Activated CD4-positive, alpha-beta T cell treated with anti-CD3 and anti-CD28 coated beads, Interleukin-2, amount 50 U/mL, for 1 hour (primary cell): ENCODE data around the gene LTBP2.
"Not testable (repeated sequence)": the region's sequence is repeated elsewhere in the genome, so short reads cannot be mapped to it uniquely, and the experiment has no call there.

Source experiments
- DNase-seq: peaks from one replicate; pipeline ENCODE4 v3.0.0-alpha.2; 2020

The LTBP2 gene

DNA sequence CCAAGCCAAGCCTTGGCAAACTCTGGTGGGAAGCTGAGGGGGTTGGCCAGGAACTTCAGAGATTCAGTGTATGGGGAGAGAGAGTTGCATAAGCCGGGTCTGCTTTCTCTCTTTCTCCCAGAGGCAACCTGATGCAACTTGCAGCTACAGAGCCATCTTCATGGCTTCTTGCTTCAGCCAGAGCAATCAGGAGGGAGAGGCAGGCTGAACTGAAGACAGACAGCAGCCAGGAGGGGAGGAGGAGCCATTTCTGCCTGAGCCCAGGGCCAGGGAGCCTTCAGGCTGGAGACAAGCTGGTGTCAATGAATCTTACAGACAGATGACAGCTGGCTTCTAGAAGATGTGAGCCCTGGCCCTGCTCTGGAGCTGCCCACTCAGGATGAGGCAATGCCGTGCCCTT, 137.7 kb downstream of the LTBP2 start:
- DNase-seq = no peak

DNA sequence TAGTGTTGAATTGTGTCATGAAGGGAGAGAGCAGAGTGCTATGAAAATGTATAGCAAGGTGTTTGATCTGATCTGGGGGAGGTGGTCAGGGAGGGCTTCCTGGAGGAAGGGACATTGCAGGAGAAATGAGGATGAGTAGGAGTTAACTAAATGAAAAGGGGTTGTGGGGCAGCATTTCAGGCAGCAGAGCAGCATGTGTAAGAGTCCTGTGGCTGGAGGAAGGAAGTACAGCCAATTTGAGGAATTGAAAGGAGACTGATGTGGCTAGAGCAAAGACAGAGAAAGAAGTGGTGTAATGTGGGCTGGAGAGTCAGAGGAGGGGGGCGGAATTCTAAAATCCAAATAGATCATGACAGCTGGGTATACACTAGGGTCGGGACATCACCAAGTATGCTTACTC, 139.4 kb downstream of the LTBP2 start:
- DNase-seq = no peak

DNA sequence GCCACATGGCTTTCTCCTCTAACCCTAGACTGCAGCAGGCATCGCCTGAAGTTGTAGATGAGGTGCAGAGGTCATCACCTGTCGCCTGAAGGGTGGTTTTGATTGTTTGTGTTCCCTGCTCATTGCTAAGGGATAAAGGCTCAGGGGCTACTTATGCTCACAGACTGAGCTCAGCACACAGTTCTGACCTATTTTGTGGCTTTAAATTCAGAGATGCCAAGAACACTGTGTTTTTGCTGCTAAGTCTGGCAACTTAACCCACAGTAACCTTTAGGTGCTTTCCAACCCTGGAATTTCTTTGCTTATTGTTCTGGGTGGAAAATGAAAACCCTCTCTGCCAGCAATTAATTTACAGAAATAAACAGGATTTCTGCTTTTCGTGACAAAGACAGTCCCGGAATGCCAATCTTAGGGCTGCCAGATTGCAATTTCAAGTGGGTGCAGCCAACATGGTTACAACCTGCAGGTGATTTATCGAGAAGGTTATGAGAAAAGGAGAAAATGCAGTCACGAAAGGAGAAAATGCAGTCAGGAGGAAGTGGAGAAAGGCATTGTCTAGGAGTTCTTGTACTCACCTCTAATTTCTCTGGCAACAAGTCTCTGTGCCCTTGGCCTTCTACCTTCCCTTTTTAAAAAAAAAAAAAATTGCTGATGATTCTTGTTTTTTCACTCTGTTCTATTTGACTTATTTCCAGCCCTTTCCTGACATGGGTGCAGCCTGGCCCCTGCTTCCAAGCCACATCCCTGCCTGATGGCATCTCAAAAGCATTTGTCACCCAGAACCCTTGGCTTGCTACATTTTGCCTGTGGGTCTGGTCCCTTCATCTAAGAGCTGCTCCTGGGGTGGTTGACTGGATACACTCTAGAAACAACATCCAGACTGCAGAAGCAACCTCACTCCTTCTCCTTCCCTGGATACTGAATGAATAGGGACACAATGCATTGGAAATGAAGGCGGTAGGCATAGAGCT, 142.2 kb downstream of the LTBP2 start:
- DNase-seq = no peak

DNA sequence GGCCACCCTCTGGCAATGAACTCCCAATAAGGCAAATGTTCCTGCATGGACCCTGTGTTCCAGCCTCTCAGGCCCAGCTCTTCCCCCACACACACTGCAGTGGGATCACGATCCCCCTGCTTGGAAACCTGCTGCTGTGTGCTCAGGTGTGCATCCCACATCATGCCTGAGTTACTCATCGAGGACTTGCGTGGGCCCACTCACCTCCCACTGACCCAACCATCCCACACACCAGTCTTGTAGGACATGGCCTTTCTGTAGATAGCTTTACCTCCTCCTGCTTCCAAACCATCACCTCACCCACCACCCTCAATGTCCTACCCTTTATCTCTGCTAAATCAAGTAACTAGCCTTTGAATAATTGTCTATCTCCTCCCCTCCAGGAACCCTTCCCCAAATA, 143.5 kb downstream of the LTBP2 start:
- no peak for DNase-seq

DNA sequence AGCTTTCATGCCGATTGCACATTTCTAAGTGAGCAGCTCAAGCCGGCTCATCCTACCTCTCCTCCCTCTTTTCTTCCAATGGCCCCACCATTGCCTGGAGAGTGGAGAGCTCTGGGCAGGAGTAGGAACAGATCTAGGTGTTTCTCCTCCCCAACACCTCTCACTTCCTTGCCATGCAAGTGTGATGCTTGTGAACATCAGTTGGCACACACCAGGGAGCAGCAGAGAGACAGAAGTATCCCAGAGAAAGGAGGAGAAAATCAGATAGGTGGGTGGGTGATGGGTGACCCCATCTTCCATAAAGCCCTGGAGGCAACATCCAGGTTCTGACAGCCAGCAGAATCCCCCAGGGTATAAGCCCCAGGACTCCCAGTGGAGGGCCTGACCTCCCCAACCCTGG, 146.7 kb downstream of the LTBP2 start:
- no peak for DNase-seq

DNA sequence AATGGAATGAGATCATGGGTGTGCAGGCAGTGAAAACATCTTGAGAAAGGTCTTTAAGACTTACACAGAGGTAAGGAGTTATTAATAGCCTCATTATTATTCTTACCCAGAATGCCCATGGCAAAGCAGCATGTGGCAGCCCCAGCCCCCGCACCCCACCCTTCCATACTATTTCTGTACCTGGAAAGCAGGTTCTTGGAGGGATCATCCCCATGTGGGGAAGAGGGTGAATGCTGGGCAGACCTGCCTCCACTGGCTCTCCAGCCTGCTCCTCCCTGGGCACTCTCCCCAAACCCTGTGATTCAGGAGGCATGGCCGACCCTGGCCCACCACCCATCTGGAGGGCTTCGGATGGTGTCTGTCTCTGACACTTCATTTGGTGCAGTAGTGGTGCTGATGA, 147.3 kb downstream of the LTBP2 start:
- DNase-seq = no peak

DNA sequence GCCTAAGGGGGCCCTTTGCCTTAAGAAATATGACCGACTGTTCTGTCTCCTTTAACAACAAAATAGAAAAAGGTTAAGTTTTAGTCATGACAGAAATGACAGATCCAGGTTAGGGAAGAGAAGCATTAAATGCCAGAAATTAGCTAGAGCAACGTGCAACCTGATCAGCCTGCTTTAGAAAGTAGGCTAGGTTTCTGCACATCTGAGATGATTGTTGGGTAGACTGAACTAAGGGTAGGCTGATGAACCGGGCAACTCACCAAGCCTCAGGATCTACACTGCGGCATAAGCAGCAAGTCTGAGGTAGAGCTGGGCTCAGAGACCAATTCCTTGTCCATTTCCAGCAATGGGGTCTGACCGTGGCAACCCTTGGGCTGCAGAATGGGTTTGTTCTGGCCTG, 148.3 kb downstream of the LTBP2 start:
- DNase-seq = no peak

DNA sequence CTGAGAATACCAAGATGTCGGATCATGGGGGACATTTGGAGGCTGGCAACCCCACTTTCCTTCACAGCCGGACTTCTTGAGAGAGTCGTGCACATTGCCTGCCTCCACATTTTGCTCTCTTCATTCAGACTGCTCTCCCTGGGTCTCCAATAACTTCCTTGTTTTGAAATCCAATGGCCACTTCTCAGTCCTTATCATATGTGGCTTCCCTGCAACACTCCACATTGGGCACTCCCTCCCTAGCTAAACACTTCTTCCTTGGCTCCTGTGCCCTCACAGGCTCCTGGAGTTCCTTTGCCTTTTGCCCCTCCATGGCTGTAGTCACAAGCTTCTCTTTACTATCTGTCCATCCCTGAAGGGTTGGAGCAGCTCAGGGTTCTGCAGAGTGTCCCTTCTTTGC, 149.0 kb downstream of the LTBP2 start:
- DNase-seq = no peak

DNA sequence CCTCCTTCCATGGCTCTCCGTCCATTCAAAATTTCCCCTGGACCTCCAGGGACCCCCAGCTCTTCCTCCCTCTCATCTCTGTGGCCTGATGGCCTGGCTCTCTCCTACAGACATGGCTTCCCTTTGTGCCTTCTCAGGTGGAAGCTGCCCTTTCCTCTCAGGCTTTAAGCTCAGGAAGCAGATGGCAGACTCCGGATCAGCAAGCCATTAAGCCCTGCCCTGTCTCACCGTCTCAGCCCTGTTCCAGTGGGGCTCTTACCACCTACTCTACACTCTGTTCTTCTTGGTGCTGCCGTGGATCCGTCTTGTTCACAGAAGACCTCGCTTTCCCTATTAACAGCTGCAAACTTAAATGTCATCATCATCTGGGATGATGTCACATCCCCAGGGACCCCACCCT, 152.1 kb downstream of the LTBP2 start:
- no peak for DNase-seq

DNA sequence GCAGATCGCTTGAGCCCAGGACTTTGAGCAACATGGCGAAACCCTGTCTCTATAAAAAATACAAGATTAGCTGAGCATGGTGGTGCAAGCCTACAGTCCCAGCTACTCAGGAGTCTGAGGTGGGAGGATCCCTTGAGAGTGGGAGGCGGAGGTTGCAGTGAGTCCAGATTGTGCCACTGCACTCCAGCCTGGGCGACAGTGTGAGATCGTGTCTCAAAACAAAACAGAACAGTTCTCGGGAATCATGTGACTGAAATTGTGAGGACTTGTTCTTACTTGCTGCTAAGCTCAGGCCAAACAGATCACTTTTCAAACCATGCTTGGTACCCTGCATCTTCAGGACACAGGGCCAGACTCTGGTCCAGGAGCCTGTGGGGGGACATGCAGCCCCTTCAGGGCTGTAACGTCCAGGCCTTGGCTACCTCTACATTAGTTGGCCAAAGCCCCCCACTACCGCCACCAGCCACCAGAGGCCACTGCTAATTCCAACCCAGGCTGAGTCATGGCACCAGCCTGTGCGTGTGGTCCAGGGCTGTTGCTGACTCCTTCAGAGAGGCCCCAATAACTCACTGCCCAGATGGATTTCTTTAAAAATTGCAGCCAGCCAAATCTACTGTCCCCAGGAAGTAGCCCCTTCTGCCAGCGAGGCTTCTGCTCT, 152.6 kb downstream of the LTBP2 start:
- DNase-seq = peak; percentile 17

DNA sequence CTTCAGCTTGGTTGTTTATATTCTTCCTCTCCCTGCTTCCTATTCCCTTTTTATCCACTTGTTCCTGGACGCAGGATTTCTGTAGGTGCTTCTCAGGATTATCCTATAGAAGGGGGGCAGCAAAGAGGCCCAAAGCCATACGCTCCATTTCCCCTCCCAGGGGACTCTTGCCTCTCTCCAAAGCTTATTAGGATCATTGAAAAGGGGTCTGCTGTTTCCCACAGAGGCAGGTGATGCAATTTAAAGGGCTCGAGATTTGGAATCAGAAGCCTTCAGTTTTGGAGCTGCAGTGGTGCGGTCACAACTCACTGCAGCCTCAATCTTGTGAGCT, 154.5 kb downstream of the LTBP2 start:
- DNase-seq = no peak

DNA sequence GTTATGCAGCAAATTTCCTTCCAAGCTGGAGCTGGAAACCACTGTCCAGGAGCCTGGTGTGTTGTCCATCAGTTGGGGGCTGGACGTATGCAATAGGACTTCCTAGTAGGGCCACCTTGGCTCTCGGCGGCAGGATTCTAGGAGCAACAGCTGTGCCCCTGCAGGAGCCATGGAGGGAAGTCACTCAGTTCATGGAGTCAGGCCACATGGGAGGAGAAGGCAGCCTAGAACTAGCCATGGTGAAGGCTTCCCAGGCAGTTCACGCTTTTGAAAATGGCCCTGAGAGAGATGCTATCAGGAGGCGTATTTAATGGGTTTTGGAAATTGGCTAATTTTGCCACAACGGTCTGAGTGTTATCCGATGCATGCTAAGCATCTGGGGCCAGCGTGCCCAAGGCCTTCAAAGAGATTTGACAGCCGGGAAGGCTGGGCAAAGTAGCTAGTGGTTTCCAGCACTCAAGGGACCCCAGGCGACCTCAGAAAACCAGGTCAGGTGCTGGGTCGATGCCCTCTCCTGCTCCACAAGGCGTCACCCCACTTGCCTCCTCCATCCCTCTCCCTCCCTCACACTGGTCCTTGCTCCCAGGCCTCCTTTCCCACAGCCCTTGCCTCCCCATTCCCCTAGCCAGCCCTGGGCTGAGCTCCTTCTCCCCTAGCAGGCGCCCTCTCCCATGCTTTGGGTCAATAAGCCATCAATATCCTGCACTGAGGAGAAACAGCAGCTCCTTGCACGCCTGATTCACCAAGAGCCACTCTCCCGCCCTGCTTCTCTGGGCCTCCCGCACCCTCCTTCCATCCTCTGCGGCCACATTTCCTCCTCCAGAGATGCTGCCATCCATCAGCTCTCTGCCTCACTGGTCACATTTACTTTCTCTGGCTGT, 155.1 kb downstream of the LTBP2 start:
- no peak for DNase-seq

DNA sequence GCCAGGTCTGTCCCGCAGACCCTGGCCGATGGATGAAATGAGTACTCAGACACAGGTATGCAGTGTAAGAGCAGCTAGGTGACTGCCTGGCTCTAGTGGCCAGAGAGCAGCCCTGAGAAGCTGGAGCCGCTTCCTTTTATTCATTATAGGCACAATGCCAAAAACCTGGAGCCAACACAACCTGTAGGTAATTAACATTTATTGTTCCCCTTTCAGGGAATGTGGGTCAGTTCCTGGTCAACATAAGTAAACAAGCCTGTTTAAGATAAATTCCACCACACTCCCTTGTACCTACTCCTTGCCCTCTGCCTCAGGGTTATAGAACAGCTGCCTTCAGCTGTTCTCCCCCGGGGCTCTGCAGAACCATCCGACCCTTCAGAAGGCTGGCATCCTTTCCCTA, 157.6 kb downstream of the LTBP2 start:
- not testable (repeated sequence) for DNase-seq
